Suprapubic skin (tissue), 4 donors: Measurements from ENCODE around the gene PPP1R14C. TPM values are rescaled to one million over a fixed set of nuclear protein-coding genes. Genes with fewer than 3 reads are reported as not detected.

Source experiments
- DNase-seq, 2 donors: peaks; one replicate each; pipeline ENCODE4 v3.0.0-alpha.2; 2019; ENCODE audit warnings: low spot score in 2 of 2
- H3K27ac ChIP-seq: fragments of 200-600 bp; sonication (generic); one replicate; pipeline ENCODE4 v1.5.1; 2019
- H3K27me3 ChIP-seq: fragments of 200-600 bp; sonication (generic); one replicate; pipeline ENCODE4 v1.5.1; 2019
- H3K36me3 ChIP-seq: fragments of 200-600 bp; sonication (generic); one replicate; pipeline ENCODE4 v1.5.1; 2019
- H3K4me1 ChIP-seq: fragments of 200-600 bp; sonication (generic); one replicate; pipeline ENCODE4 v1.5.1; 2019
- H3K4me3 ChIP-seq: fragments of 200-600 bp; sonication (generic); one replicate; pipeline ENCODE4 v1.5.1; 2019; ENCODE audit warnings: mild to moderate bottlenecking
- H3K9me3 ChIP-seq: fragments of 200-600 bp; sonication (generic); one replicate; pipeline ENCODE4 v1.5.1; 2019
- CTCF ChIP-seq, 2 donors: fragments of 200-600 bp in 1 of 2; fragments of 450-650 bp in 1 of 2; sonication (generic) in 1 of 2; IDR thresholded peaks; one replicate each; pipeline ENCODE4 v1.5.1; 2016 to 2019; ENCODE audit warnings: antibody characterized with exemption in 2 of 2, mild to moderate bottlenecking in 1 of 2, moderate library complexity in 1 of 2
- EP300 ChIP-seq: sonication (generic); formaldehyde crosslinking; IDR thresholded peaks from one replicate; pipeline ENCODE4 v1.6.1; 2017; ENCODE audit warnings: antibody characterized with exemption
- POLR2A ChIP-seq, 2 donors: fragments of 450-650 bp; IDR thresholded peaks; one replicate each; pipeline ENCODE4 v1.6.1; 2017; ENCODE audit warnings: antibody characterized with exemption in 2 of 2, mild to moderate bottlenecking in 2 of 2, moderate library complexity in 2 of 2
- POLR2AphosphoS5 ChIP-seq, 3 donors: sonication (generic); formaldehyde crosslinking; IDR thresholded peaks; one replicate each; pipeline ENCODE4 v1.6.1; 2017; ENCODE audit warnings: antibody characterized with exemption in 3 of 3
- WGBS: methylation state at CpG from one replicate; pipeline ENCODE4 v1.1.5; 2018; 5-methylcytosine and 5-hydroxymethylcytosine counted together
- total RNA-seq, 4 donors: library from RNA; depleted of rRNA; stranded (reverse); fragments of >200 nt; gene quantifications; one replicate each; pipeline ENCODE4 v1.1.0, GENCODE V29; 2016

Gene PPP1R14C
- total RNA-seq, 4 donors from 2014 or later = 44.3 to 104 (median 88.8) TPM

DNA sequence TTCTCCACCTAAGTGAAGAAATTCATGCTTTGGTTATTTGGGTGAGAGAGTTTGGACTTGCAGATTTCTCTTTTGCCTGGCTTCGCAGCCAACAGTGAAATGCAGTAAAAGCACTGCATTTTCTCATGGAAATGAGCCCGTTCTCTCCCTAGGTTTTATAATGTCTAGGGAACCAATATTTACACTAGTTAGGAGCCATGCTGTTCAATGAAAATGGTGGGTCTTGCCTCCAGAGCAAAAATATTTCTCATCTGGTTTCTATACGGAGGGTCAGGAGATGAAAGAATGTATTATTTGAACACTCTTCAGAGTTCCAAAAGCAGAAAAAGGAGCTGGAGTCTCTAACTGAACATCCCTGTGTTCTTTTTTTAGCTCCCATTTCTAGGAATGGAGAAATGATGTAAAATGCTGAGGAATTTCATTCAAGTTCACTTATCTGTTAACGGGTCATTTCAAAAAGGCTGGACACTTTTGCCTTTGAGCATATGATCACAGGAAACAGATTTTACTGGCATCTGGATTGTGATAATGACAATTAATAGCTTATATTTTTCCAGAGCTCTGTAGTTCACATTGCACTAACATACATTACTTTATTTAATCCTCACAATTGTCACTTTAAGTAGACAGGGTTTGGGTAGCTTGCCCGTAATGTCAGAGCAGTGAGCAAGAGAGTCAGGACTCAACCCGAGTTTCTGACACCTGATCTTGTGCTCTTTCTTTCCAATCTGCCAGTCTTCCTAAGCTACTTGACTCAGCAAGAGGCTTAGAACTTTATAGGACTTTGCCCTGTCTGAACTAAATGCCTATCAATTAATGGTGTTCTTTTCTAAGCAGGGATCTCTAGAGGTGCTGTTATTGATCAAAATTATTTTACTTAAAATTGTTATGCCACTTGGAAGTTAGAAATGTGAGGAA lies 78.0 kb downstream of the PPP1R14C start:
- H3K36me3 ChIP-seq = no peaks in the 10 kb centered on the region
- TF ChIP-seq POLR2AphosphoS5 (IDR thresholded peaks at IDR 0.05) = no peak
- no peak for TF ChIP-seq CTCF (IDR thresholded peaks at IDR 0.05)
- TF ChIP-seq EP300 = no peak
- no peak for TF ChIP-seq POLR2A (IDR thresholded peaks at IDR 0.05)
- H3K4me3 ChIP-seq = no peak overlapping the region
- no peaks in the 10 kb centered on the region for H3K4me1 ChIP-seq
- no peaks in the 10 kb centered on the region for H3K27me3 ChIP-seq
- H3K9me3 ChIP-seq = no peaks in the 10 kb centered on the region
- no peak overlapping the region for H3K27ac ChIP-seq
- DNase-seq = no peak
- 60% methylated on average over 6 of the region's 6 CpGs for WGBS

DNA sequence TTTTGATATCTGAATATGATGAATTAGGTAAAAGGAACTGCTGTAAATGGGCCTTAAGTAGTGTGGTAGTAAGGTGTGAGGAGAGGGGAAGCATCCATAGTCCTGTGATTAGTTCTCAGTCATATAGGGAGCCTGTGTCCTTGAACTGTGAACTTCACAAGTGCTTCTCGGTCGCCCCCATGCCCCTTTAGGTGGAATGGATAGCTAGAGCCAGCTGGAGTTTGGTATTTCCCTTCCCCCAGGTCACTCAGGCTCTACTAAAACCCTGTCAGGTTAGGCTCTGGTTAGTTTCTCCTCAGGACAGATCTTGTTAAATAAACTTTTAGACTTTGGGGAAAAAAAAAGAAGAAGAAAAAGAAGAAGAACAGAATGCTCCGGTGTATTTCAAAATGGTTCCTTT lies 82.0 kb downstream of the PPP1R14C start:
- Histone ChIP-seq H3K27ac (no peak overlapping the region), H3K9me3 (no peaks in the 10 kb centered on the region), H3K4me1 (no peaks in the 10 kb centered on the region), H3K27me3 (no peaks in the 10 kb centered on the region), H3K4me3 (no peak overlapping the region), H3K36me3 (no peaks in the 10 kb centered on the region)
- WGBS = 74% methylated on average over 3 of the region's 3 CpGs
- TF ChIP-seq CTCF (IDR thresholded peaks at IDR 0.05) = no peak
- no peak for TF ChIP-seq EP300
- no peak for TF ChIP-seq POLR2A (IDR thresholded peaks at IDR 0.05)
- TF ChIP-seq POLR2AphosphoS5 (IDR thresholded peaks at IDR 0.05) = no peak
- DNase-seq = no peak

- DNase-seq = no peak
- no peaks in the 10 kb centered on the region for H3K4me1 ChIP-seq
- H3K4me3 ChIP-seq = no peak overlapping the region
- no peak for TF ChIP-seq CTCF (IDR thresholded peaks at IDR 0.05)
- TF ChIP-seq POLR2AphosphoS5 (IDR thresholded peaks at IDR 0.05) = no peak
- no peak for TF ChIP-seq POLR2A (IDR thresholded peaks at IDR 0.05)
- TF ChIP-seq EP300 = no peak
- H3K36me3 ChIP-seq = no peaks in the 10 kb centered on the region
- no peaks in the 10 kb centered on the region for H3K9me3 ChIP-seq
- no peaks in the 10 kb centered on the region for H3K27me3 ChIP-seq
- WGBS = 89% methylated on average over 3 of the region's 3 CpGs
- H3K27ac ChIP-seq = no peak overlapping the region
These were observed 84.4 kb downstream of the PPP1R14C start for GRCh38 chr6:150227281-150227680.

DNA sequence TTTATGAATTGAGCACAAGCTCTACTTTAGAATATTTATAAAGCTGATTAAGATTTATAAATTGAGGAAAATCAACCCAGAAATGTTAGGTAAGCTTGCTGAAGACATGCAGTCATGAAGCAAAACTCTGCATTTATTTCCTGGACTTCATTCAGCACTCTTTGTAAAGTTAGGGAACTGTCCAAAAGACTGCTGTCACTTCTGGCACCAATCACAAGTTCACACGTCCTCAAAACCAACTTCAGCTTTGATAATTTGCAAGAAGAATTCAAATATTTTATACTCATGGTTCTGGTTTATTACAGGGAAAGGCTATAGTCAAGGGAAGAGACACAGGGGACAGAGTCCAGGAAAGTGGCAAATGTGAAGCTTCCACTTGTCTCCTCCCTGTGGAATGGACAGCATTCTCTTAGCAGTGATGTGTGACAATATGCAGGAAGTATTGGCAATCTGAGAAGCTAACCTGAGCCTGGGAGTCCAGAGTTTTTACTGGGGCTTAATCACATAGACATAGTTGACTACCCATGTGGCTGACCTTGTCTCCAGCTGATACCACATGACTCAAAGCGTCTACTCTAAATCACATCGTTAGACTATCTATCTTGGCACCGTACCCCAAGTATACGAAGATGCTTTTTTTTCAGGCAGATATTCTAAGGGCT lies 85.4 kb downstream of the PPP1R14C start:
- Histone ChIP-seq H3K27me3 (no peaks in the 10 kb centered on the region), H3K4me1 (no peaks in the 10 kb centered on the region), H3K9me3 (no peaks in the 10 kb centered on the region), H3K4me3 (no peak overlapping the region), H3K36me3 (no peaks in the 10 kb centered on the region), H3K27ac (no peak overlapping the region)
- 62% methylated on average over 5 of the region's 5 CpGs for WGBS
- no peak for DNase-seq
- no peak for TF ChIP-seq POLR2A (IDR thresholded peaks at IDR 0.05)
- no peak for TF ChIP-seq EP300
- no peak for TF ChIP-seq CTCF (IDR thresholded peaks at IDR 0.05)
- TF ChIP-seq POLR2AphosphoS5 (IDR thresholded peaks at IDR 0.05) = no peak
